ENCODE data around the gene FAM3B.

The FAM3B gene

DNA sequence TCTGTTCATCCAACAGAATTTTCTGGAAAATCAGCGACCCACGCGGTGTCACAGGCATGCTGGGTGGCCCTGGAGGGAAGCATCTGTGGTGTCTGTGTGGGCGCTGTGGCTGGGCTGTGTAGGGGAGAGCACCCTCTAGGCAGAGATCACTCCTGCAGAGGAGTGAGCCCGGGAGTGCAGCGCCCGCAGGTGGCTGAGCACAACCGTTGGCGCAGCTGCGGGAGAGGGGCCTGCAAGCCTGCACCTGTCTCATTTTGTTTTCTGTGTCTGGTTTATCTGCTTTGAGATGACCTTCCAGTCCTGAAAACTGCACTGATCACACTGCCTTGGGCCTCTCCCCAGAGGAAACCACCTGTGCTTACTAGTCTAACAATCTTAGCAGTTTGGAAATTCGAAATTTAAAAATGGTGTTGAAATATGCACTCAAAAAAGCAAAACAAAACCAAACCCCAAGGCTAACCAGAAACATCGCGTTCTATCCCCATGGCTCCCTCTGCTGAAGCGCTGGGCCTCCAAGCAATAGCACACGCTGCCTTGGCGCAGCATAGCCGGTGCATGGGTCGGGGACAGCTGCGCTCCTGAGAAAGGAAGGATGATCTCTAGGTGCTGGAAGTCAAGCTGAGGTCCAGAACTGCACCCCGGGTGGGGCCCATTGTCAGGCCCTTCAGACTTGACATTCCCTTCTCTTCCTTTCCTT is 4.8 kb downstream of the FAM3B start:
- DNase-seq, result no peak

DNA sequence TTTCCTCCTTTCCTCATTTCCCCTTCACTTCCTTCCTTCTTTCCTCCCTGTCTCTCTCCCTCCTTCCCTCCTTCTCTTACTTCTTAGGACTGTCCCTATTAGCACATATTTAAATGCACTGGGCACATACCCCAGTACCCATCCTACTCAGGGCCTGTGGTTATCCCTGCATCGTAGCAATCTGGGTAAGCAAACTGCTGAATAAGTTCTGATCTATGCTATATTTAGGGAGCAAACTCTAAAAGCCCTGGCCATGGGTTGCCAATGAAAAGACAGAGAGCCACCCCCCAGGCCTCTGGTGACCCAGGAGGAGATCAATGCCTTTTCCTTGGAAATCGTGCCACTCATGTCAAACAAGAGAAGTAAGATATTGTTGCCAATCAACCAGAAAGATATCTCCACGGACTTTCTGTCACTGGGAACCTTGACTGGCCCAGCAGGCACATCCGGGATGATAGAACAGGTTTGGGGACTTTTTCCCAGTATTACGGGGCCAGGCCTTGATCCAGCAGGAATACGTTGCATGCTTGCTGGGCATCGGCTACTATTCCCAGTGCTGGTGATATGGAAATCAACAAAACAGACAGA is 5.4 kb downstream of the FAM3B start:
- no peak for DNase-seq

DNA sequence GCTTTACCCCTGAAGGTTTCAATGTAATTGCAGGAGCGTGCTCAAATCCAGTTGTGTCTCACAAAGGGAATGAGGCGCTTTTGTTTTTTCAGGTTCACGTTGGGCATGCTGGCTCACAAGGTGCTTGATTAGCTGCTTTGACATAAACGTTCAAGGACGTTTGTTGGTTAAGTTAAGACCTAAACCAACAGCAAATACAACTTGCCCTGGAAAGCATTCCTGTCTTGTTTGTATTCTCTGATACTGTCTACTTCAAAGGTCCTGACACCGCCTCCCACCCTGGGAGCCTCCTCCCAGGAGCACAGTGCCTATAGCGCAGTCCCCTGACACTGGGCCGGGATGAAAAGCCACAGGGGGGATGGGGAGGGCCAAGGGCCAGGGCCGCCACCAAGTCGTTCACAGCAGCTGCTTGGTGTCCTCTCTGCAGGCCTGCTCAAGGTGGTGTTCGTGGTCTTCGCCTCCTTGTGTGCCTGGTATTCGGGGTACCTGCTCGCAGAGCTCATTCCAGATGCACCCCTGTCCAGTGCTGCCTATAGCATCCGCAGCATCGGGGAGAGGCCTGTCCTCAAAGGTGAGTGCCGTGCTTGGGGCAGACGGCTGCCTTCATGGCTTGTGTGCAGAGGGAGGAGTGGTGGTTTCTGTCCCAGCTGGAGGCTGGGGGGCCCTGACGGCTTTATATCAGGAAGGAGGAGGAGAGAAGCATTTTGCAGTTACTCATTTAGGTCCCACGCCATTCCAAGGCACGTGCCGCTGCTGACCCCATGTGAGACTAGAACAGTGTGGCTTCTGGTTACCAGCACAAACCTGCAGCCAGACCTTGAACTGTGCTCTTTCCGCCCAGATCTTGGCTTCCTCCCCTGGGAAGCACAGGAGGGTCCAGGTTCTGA is 6.1 kb downstream of the FAM3B start:
- DNase-seq, result no peak

DNA sequence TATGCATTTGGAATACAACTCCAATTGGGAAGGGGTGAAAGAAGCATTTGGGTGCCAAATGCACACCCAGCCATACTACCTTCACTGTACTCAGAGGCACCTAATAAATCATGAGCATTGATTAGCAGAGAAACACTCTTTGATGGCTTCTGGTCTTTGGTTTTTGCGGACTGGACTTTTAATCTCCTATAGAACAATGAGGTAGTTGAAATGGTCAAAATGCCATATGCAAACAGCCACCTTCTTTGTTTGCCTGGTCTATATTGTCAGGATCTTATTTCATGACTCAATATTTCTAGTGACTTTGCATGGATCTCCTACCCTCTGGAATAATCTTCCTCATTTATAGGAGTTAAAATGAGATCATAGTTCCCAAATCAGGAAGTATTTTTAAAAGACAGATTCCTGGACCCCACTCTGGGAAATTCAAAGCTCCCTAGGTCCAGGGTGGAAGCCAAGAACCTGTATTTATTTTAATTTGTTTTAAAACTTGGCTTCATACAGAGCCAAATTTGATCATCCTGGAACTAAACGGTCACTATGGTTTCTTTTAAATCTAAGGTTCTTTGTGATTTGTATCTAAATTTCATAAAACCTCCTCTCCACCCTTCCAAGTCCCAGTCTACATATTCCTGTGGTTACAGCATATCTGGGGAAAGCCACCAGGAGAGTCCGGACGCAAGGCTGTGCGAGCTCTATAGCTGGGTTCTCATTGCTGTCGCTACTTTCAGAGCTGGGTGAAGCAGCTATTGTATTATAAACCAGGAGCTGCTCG is 8.7 kb downstream of the FAM3B start:
- no peak for DNase-seq

DNA sequence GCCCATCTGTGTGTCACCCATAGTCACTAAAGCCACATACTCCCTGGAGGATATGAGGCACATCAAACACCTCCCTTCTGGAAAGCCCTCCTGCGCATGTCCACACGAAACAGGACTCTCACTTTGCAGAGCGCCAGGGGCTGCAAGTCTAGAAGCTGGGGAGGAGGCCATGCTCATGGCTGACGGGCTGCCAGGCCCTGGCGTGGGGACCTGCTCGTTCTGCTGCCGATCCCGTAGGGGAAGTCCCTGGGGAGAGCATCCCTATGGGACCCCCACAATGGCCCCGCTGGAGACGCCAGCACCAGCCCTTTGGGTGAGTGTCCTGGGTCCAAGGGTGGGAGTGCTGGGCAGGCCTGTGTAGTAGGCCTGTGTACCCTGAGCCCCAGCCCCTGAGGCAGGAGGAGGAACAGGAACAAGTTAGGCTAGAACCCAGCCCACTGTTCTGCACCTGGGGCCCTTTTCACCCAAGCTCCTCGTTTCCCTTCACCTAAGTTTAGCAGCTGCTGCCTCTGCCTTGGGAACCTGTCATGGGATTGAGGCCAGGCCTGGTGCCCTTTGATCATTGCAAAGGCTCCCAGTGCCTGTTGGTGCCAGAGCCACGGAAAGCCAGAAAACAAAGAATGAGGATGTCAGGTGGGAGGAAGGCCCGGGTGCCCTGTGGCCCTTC is 9.9 kb downstream of the FAM3B start:
- no peak for DNase-seq

DNA sequence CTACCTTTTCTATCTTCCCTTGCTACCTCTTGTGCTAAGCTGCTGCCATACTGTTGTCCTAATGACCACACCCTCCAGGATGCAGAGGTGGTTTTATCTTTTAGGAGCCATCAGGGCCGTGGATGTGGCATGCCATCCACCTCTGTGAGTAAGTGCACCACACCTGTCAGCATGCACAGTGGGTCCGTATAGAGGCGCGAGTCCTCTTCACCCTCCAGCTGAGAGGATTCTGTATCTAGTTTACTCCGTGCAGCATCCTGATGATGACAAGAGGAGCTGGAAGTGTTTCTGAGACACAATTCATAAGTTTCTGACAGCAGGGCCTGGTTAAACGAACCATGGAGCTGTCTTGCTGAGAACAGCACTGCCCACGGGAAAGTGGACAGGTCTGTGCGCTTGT is 11.2 kb downstream of the FAM3B start:
- no peak for DNase-seq

DNA sequence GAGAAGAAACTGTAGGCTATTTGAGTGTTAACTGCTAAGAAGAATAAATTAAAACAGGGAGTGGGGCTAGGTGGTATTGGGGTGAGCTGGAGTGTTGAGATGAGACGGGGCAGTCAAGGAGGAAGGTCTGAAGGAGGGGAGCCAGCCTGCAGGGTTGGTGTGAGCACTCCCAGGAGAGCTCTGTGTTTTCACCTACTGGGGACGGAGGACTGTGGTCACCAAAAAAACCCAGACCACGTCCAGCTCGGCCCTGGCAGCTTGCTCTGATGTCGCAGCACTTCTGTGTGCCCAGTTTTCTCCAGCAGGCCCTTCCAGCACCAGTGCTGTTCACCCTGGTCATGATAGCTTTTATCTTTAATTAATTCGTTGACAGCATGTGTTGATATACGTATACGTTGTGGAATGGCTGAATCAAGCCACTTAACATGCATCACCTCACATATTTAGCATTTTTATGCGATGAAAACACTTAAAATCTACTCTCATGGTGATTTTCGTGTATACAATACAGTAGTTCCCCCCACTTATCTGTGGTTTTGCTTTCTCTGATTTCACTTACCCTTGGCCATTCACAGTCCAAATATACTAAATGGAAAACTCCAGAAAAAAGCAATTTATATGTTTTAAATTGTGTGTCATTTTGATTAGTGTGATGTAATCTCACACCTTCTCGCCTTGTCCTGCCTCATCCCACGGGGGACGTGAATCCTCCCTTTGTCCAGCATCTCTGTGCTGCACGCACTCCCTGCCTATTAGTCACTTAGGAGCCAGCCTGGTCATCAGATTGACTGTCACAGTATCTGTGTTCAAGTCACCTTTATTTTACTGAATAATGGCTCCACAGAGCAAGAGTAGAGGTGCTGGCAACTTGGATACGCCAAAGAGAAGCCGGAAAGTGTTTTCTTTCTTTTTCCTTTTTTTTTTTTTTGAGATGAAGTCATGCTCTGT is 12.3 kb downstream of the FAM3B start:
- no peak for DNase-seq

DNA sequence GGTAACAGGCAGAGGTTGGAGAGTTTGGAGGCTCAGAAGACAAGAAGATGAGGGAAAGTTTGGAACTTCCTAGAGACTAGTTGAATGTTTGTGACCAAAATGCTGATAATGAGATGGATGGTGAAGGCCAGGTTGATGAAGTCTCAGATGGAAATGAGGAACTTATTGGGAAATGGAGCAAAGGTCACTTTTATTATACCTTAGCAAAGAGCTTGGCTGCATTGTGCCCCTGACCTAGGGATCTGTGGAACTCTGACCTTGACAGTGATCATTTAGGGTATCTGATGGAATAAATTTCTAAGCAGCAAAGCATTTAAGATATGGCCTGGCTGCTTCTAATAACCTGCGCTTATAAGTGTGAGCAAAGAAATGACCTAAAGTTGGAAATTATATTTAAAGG is 17.2 kb downstream of the FAM3B start:
- DNase-seq, result no peak

DNA sequence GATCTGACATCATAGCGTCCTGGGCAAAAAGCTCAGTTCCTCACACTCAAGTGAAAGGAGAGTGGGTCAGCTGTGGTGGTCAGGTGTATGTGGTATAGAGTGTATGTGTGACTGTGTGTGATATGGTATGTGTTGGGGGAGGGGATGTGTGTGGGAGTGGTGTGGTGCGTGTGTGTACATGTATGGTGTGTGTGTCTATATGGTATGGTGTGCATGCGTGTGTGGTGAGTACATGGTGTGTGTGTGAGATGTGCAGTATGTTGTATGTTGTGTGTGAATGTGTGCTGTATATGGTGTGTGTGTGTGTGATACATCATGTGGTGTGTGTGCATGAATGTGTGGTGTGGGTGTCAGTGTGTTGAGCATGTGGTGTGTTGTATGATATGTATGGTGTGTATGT is 20.9 kb downstream of the FAM3B start:
- DNase-seq, result no peak

DNA sequence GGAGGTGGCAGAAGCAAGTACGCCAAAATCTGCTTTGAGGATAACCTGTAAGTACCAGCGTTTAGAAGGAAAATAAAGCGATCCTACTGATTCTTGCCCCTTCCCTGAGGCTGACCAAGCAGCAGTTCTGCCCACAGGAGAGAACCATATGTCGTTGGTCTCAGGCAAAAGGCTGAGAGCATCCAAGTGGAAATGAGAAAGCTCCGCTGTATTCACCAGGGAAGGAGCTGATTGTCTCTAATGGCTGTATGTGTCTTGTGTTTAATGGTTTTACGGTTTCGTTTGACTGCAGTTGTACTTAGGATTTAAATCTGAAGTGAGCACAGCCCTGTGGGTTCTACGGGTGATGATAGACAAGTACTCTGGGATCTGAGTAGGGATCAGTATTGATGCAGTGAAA is 21.9 kb downstream of the FAM3B start:
- DNase-seq, result no peak

DNA sequence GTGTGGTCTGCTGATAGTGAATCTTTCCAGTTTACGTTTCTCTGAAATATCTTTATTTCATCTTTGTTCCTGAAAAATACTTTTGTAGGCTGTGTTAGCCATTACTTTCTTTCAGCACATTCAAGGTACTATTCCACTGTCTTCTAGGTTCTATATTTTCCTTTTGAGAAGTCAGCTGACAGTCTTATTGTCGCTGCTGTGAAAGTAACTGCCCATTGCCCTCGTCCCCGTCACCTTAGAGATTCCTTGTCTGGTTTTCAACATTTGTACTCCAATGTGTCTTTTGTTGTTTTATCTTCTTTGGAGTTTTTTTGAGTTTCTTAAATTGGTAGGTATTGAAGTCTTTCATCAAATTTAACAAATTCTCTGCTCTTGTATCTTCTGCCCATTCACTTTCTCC is 25.4 kb downstream of the FAM3B start:
- DNase-seq, result no peak

DNA sequence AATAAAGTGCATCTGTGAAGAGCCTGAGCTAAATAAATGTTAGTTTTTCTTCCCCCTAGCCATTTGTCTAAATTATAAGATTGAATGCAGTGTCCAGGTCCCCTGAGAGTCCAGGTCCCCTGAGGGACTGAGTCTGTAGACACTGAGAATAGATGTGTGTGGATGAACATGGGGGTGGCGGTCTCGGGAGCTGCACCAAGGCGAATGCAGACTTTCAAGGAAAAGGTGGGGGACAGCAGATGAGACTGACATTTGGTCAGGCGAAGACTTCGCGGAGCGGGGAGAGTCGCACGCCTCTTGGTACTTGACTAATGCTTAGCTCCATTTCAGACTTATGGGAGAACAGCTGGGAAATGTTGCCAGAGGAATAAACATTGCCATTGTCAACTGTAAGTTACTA is 27.5 kb downstream of the FAM3B start:
- no peak for DNase-seq

DNA sequence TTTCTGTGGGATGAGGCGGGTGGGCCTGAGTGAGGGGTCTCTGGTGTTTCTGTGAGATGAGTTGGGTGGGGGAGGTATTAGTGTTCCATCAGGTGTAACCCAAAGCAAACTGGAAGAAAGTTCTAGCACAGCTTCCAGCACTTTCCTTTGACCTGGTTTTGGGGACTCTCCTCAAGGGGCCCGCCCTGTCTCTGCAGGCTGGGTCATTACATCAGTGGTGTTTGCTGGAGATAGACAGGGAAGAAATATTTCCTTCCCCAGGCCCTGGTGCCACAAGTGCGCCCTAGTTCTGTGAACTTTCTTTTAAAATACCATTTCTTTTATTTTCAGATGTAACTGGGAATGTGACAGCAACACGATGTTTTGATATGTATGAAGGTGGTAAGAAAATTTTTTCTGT is 28.8 kb downstream of the FAM3B start:
- no peak for DNase-seq

DNA sequence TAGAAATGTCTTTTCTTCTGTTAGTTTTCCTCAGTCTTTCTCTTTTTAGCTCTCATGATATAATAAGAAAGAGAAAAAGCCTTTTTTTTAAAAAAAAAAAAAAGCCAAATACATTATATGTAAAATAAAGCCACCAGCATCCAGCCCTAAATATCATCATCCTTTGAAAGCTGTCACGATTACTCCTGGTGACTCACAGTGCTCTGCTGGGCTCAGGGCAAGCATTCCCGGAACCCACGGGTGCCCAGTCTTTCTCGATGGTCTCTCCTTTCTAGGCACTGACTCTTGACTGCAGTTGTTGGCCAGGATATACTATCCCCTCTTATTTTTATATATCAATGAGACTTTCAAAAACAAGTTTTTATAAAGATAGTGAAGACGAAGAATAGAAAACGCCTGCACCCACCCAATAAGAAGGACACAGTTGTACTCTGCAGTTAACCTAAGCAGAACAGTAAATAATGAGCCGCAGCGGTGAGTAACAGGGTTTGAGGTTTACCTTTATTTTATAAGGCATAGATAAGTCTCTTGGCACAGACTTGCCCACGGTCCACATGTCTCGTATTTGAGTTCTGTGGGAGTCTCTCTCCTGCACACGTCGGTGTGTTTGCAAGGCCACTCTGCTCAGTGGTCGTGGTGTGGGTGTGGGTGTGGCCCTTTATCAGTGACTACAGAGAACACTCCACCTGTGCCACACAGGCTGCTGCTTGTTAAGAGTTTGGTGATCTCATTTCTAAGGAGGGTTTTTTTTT is 29.5 kb downstream of the FAM3B start:
- no peak for DNase-seq

DNA sequence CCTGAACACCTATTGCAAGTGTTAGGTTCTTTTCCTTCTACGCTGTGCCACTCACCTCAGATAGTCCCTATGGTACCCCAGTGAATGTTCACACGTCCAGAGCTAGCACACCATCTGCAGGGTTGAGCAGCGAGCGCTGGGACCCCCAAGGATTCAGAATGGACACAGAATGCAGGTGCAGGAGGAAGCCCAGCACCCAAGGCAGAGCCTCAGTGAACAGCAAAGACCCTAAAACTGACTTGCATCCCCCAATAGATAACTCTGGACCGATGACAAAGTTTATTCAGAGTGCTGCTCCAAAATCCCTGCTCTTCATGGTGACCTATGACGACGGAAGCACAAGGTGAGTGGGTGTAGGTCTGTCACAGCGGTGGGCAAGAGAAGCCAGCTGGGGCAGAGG is 30.2 kb downstream of the FAM3B start:
- DNase-seq, result no peak

DNA sequence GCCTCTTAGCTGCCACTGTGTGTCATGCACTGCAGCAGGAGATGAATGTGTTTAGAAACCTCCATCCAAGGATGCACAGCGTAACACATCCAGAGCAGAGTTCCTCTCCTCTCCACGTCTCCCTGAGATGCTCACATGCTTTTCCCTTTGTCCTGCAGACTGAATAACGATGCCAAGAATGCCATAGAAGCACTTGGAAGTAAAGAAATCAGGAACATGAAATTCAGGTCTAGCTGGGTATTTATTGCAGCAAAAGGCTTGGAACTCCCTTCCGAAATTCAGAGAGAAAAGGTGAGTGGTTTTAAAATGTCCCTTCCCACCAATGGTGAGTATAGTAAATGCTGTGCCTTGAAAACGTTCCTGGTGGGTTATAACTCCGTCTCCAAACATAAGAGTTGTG is 31.8 kb downstream of the FAM3B start:
- no peak for DNase-seq

DNA sequence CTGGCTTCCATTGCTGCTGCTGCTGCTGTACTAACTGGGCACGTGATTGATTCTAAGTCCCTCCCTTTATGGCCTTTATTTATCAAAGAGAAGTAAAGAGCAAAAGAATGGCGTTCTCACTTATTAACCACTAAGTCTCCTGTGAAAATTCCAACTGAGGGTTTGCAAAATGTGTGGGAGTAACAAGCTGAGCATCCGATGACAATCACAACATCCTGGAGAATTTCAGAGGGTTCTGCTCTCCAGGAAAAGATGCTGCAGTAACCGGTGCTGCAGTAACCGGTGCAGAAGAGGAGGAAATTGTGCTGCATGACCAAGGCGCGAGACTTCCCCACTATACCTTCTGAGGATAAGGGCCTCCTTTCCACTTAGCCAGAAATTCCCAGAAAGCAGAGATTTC is 32.5 kb downstream of the FAM3B start:
- no peak for DNase-seq

DNA sequence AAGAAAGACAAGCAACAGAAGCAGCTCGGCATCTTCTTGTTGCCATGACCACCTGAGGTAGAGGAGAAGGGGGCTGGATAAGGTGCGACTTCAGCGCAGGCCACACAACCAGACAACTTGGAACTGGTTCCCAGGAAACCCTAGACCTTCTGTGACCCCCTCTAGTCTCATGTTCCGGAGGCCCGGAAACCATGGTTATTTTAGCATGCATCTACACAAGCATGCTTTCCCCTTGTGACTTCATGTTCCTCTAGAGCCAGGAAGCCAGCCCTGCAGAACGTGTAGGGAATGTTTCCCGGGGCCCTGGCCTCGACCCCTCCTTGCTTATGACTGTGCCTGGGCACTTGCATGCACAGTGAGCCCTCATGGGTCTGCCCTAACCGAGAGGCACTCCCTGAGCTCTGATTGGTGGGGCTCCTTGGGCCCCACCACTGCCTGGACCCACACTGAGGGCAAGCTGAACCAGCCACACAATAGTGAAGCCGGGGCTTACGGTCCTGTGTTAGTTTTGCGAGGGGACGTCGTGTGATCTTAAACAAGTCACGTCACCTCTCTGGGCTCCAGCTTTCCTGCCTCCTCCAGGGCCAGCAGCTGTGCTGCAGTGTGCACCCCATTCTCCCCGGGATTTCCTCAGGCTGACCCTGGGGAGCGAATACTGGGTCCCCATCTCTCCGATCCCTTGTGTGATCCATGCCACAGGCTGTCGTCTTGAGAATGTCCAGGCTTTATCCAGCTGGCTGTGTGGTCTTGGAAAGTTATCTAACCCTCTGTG is 33.2 kb downstream of the FAM3B start:
- no peak for DNase-seq

DNA sequence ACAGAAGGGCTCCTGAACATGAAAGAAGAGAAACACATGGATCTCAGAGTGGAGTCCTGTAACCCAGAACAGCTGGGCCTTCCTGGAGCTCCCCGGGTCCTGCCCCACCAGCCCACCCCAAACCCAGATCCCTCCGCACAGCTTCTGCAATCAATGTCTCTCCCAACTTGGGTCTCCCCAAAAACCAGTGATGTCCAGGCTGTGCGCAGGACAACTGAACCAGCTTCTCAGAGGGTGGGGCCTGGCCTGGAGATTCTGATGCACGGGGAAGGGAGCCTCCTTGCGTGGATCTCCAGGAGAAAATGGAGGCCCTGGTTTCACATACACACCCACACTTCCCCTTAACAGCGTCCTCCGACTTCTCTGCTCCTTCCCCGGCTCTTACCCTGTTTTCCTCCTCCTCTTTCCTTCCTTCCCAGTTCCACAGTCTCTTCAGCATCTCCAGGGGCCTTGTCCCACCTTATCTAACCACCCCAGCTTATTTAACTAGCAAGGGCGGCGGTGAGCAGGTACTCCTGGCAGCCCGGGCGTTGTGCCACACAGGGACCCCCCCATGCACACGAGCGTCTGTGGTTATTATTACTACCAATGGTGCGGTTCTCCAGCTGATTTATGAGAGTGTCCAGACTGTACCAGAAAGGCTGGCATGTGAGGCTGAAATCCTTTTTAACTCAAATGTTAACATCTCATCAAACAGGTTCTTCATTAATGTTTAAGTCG is 34.0 kb downstream of the FAM3B start:
- DNase-seq, result no peak
